ENCODE results near the gene GARIN1A. TPM values are rescaled to one million over a fixed set of nuclear protein-coding genes. Genes with fewer than 3 reads are reported as not detected.

Gene GARIN1A
- total RNA-seq, 1 experiment from 2014 or later, result 0.91 TPM

GRCh38 chr7:128701062-128701785, 29.1 kb downstream of the GARIN1A start:
- Histone ChIP-seq H3K27me3 (ENCODE audit: low read length) (no peaks in the 10 kb centered on the region), H3K9ac (ENCODE audit: low read length) (no peak overlapping the region), H3K36me3 (ENCODE audit: low read depth, low read length) (no peaks in the 10 kb centered on the region), H3K4me2 (ENCODE audit: low read length) (peak overlapping the region; percentile 18; the same call in 1 of the 2 replicates), H2AFZ (ENCODE audit: low read length) (no peak overlapping the region), H4K20me1 (ENCODE audit: low read length) (no peaks in the 10 kb centered on the region), H3K9me3 (ENCODE audit: low read length) (no peaks in the 10 kb centered on the region), H3K79me2 (ENCODE audit: low read length) (no peaks in the 10 kb centered on the region), H3F3A (ENCODE audit: low read length, unreplicated experiment) (no peaks in the 10 kb centered on the region), H3K4me3 (ENCODE audit: low read length) (no peak overlapping the region), H3K27ac (ENCODE audit: low read length) (no peak overlapping the region), H3K4me1 (ENCODE audit: insufficient read depth, low read length) (peaks cover 6% of the 10 kb centered on the region; the same call in 1 of the 2 replicates), H3K9me2 (replicated peaks; ENCODE audit: low read length) (no peaks in the 10 kb centered on the region)
- intact Hi-C loops (cut with micrococcal nuclease), result no loop called here
- CTCF ChIA-PET, result no interaction called here
- no TSS peak for BruUV-seq (replicated peaks)
- TF ChIP-seq EZH2phosphoT487 (IDR thresholded peaks at IDR 0.05; ENCODE audit: borderline replicate concordance, low read length), result no peak
- TF ChIP-seq EZH2 (IDR thresholded peaks at IDR 0.05; ENCODE audit: low read length, unreplicated experiment), result no peak
- POLR2A ChIA-PET (ENCODE audit: unreplicated experiment), result no interaction called here
- ATAC-seq (peak; percentile 70), DNase-seq (peak; percentile 60)

DNA sequence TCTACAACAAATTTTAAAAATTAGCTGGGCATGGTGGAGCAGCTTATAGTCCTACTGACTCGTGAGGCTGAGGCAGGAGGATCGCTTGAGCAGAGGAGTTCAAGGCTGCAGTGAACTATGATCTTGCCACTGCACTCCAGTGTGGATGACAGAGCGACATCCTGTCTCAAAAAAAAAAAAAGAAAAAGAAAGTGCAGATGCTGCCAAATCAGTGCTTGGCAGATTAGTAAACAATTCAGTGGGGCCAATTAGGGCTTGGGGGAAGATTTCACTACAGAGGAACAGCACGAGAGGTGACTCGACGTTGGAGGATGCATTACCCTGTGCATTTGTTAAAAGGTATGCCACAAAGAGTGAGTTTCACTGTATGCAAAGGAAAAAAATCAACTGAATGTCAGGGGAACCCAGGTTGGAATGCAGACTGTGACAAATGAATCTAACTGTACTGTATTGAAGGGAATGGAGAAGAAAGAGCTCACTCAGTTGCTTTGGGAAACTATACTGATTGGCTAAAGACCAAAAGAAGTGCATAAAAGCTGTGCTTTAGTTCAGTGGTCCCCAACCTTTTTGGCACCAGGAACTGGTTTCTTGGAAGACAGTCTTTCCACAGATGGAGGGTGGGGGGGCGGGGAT, 31.6 kb downstream of the GARIN1A start:
- ChIA-PET POLR2A (ENCODE audit: unreplicated experiment) (no interaction called here), CTCF (no interaction called here)
- Histone ChIP-seq H3K79me2 (ENCODE audit: low read length) (no peaks in the 10 kb centered on the region), H3K9me2 (replicated peaks; ENCODE audit: low read length) (no peaks in the 10 kb centered on the region), H3K9me3 (ENCODE audit: low read length) (no peaks in the 10 kb centered on the region), H3K4me3 (ENCODE audit: low read length) (no peak overlapping the region), H4K20me1 (ENCODE audit: low read length) (no peaks in the 10 kb centered on the region), H3K4me1 (ENCODE audit: insufficient read depth, low read length) (peaks cover 6% of the 10 kb centered on the region; the same call in 1 of the 2 replicates), H3F3A (ENCODE audit: low read length, unreplicated experiment) (no peaks in the 10 kb centered on the region), H3K9ac (ENCODE audit: low read length) (no peak overlapping the region), H3K27me3 (ENCODE audit: low read length) (no peaks in the 10 kb centered on the region), H3K27ac (ENCODE audit: low read length) (no peak overlapping the region), H3K4me2 (ENCODE audit: low read length) (no peak overlapping the region), H2AFZ (ENCODE audit: low read length) (no peak overlapping the region), H3K36me3 (ENCODE audit: low read depth, low read length) (no peaks in the 10 kb centered on the region)
- TF ChIP-seq EZH2phosphoT487 (IDR thresholded peaks at IDR 0.05; ENCODE audit: borderline replicate concordance, low read length) (no peak), EZH2 (IDR thresholded peaks at IDR 0.05; ENCODE audit: low read length, unreplicated experiment) (no peak)
- intact Hi-C loops (cut with micrococcal nuclease), result no loop called here
- ATAC-seq, result peak; percentile 35
- BruUV-seq (replicated peaks), result no TSS peak
- peak; percentile 21 for DNase-seq

GRCh38 chr7:128705891-128706333, 33.8 kb downstream of the GARIN1A start:
- no peak overlapping the region for H3K4me3 ChIP-seq (ENCODE audit: low read length)
- BruUV-seq (replicated peaks), result no TSS peak
- H3K79me2 ChIP-seq (ENCODE audit: low read length), result no peaks in the 10 kb centered on the region
- ATAC-seq, result no peak
- POLR2A ChIA-PET (ENCODE audit: unreplicated experiment), result no interaction called here
- no peaks in the 10 kb centered on the region for H3K9me3 ChIP-seq (ENCODE audit: low read length)
- peaks cover 6% of the 10 kb centered on the region; the same call in 1 of the 2 replicates for H3K4me1 ChIP-seq (ENCODE audit: insufficient read depth, low read length)
- H3K27me3 ChIP-seq (ENCODE audit: low read length), result no peaks in the 10 kb centered on the region
- no peak overlapping the region for H3K4me2 ChIP-seq (ENCODE audit: low read length)
- CTCF ChIA-PET, result no interaction called here
- H3K9me2 ChIP-seq (replicated peaks; ENCODE audit: low read length), result no peaks in the 10 kb centered on the region
- H3K27ac ChIP-seq (ENCODE audit: low read length), result no peak overlapping the region
- TF ChIP-seq EZH2 (IDR thresholded peaks at IDR 0.05; ENCODE audit: low read length, unreplicated experiment), result no peak
- no peak for TF ChIP-seq EZH2phosphoT487 (IDR thresholded peaks at IDR 0.05; ENCODE audit: borderline replicate concordance, low read length)
- no peak for TF ChIP-seq CTCF (conservative IDR thresholded peaks at IDR 0.05; ENCODE audit: low read depth, low read length)
- no peaks in the 10 kb centered on the region for H3F3A ChIP-seq (ENCODE audit: low read length, unreplicated experiment)
- peak; percentile 23 for DNase-seq
- H3K9ac ChIP-seq (ENCODE audit: low read length), result no peak overlapping the region
- no peaks in the 10 kb centered on the region for H3K36me3 ChIP-seq (ENCODE audit: low read depth, low read length)
- intact Hi-C loops (cut with micrococcal nuclease), result no loop called here
- H4K20me1 ChIP-seq (ENCODE audit: low read length), result no peaks in the 10 kb centered on the region
- no peak overlapping the region for H2AFZ ChIP-seq (ENCODE audit: low read length)

Data from PC-3 (cell line).